Measurements from ENCODE around the gene WASHC4. TPM values are rescaled to one million over a fixed set of nuclear protein-coding genes. Genes with fewer than 3 reads are reported as not detected.

Gene WASHC4
- total RNA-seq, 1 experiment from 2014 or later = 39.1 TPM

DNA sequence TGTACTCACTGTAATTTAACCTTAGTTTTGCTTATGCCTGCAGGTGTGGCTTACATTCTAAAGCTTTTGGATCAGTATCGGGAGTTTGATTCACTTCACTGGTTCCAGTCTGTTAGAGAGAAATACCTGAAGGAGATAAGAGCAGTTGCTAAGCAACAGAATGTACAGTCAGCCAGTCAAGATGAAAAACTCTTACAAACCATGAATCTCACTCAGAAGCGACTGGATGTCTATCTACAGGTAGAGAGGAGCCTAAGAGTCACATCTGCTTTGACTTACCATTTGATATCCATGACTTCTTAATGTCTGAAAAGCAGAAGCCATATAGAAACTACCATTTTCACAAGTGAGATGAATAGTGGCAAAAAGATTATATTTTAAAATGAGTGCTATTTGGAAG lies 56.5 kb downstream of the WASHC4 start:
- H3K4me3 ChIP-seq (ENCODE audit: low read depth, low read length, poor library complexity, severe bottlenecking) = no peak overlapping the region
- no peaks in the 10 kb centered on the region for H3K4me1 ChIP-seq (ENCODE audit: insufficient read depth, low read length, poor library complexity, severe bottlenecking)
- DNase-seq (ENCODE audit: low spot score) = no peak
- peaks cover 47% of the 10 kb centered on the region for H3K36me3 ChIP-seq (ENCODE audit: insufficient read depth, low read length, poor library complexity, severe bottlenecking)
- H3K27me3 ChIP-seq (replicated peaks; ENCODE audit: insufficient read depth, low read depth, low read length, poor library complexity) = no peaks in the 10 kb centered on the region
- ChIA-PET CTCF (no interaction called here), POLR2A (ENCODE audit: low non-redundant PET) (no interaction called here)
- no peak overlapping the region for H3K27ac ChIP-seq (ENCODE audit: low read depth, low read length, poor library complexity, severe bottlenecking)
- BruUV-seq (replicated peaks) = no TSS peak
- TF ChIP-seq EZH2 (IDR thresholded peaks at IDR 0.05; ENCODE audit: borderline replicate concordance, low read depth, low read length, poor library complexity, severe bottlenecking) = no peak
- TF ChIP-seq, protein P1, sequence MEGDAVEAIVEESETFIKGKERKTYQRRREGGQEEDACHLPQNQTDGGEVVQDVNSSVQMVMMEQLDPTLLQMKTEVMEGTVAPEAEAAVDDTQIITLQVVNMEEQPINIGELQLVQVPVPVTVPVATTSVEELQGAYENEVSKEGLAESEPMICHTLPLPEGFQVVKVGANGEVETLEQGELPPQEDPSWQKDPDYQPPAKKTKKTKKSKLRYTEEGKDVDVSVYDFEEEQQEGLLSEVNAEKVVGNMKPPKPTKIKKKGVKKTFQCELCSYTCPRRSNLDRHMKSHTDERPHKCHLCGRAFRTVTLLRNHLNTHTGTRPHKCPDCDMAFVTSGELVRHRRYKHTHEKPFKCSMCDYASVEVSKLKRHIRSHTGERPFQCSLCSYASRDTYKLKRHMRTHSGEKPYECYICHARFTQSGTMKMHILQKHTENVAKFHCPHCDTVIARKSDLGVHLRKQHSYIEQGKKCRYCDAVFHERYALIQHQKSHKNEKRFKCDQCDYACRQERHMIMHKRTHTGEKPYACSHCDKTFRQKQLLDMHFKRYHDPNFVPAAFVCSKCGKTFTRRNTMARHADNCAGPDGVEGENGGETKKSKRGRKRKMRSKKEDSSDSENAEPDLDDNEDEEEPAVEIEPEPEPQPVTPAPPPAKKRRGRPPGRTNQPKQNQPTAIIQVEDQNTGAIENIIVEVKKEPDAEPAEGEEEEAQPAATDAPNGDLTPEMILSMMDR (conservative IDR thresholded peaks at IDR 0.05; ENCODE audit: low read depth, low read length) = no peak
- intact Hi-C loops (cut with micrococcal nuclease; ENCODE audit: unreplicated experiment) = no loop called here
- no peaks in the 10 kb centered on the region for H3K9me3 ChIP-seq (ENCODE audit: low read depth, low read length, poor library complexity, severe bottlenecking)

GRCh38 chr12:105166736-105167135 lies 59.2 kb downstream of the WASHC4 start:
- Histone ChIP-seq H3K36me3 (ENCODE audit: insufficient read depth, low read length, poor library complexity, severe bottlenecking) (peaks cover 39% of the 10 kb centered on the region), H3K27ac (ENCODE audit: low read depth, low read length, poor library complexity, severe bottlenecking) (no peak overlapping the region), H3K27me3 (replicated peaks; ENCODE audit: insufficient read depth, low read depth, low read length, poor library complexity) (no peaks in the 10 kb centered on the region), H3K4me3 (ENCODE audit: low read depth, low read length, poor library complexity, severe bottlenecking) (no peak overlapping the region), H3K9me3 (ENCODE audit: low read depth, low read length, poor library complexity, severe bottlenecking) (no peaks in the 10 kb centered on the region), H3K4me1 (ENCODE audit: insufficient read depth, low read length, poor library complexity, severe bottlenecking) (no peaks in the 10 kb centered on the region)
- no TSS peak for BruUV-seq (replicated peaks)
- TF ChIP-seq EZH2 (IDR thresholded peaks at IDR 0.05; ENCODE audit: borderline replicate concordance, low read depth, low read length, poor library complexity, severe bottlenecking) = no peak
- TF ChIP-seq, protein P1 (conservative IDR thresholded peaks at IDR 0.05; ENCODE audit: low read depth, low read length) = no peak
- intact Hi-C loops (cut with micrococcal nuclease; ENCODE audit: unreplicated experiment) = no loop called here
- POLR2A ChIA-PET (ENCODE audit: low non-redundant PET) = no interaction called here
- DNase-seq (ENCODE audit: low spot score) = no peak
- CTCF ChIA-PET = no interaction called here

DNA sequence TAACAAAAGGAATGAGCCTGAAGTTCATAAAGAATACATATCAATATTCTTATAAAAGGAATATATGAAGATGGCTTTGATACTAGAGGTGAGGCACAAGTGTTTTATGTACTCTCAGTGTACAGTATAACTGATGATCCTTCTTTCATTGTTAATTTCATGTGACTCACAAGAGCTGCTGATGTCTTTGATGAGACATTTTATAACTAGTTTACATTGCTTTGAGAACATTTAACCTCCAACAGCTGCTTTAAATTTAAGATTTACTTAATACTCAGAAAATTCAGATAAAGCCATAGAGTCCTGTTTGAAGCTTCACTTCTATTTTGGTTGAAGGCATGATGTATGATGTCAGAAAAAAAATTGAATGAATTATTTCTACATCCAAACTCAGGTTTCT lies 59.8 kb downstream of the WASHC4 start:
- CTCF ChIA-PET = no interaction called here
- no peaks in the 10 kb centered on the region for H3K27me3 ChIP-seq (replicated peaks; ENCODE audit: insufficient read depth, low read depth, low read length, poor library complexity)
- POLR2A ChIA-PET (ENCODE audit: low non-redundant PET) = no interaction called here
- no peak for DNase-seq (ENCODE audit: low spot score)
- H3K4me3 ChIP-seq (ENCODE audit: low read depth, low read length, poor library complexity, severe bottlenecking) = no peak overlapping the region
- intact Hi-C loops (cut with micrococcal nuclease; ENCODE audit: unreplicated experiment) = no loop called here
- no peaks in the 10 kb centered on the region for H3K4me1 ChIP-seq (ENCODE audit: insufficient read depth, low read length, poor library complexity, severe bottlenecking)
- H3K9me3 ChIP-seq (ENCODE audit: low read depth, low read length, poor library complexity, severe bottlenecking) = no peaks in the 10 kb centered on the region
- H3K36me3 ChIP-seq (ENCODE audit: insufficient read depth, low read length, poor library complexity, severe bottlenecking) = peaks cover 34% of the 10 kb centered on the region
- no TSS peak for BruUV-seq (replicated peaks)
- H3K27ac ChIP-seq (ENCODE audit: low read depth, low read length, poor library complexity, severe bottlenecking) = no peak overlapping the region
- TF ChIP-seq EZH2 (IDR thresholded peaks at IDR 0.05; ENCODE audit: borderline replicate concordance, low read depth, low read length, poor library complexity, severe bottlenecking) = no peak
- TF ChIP-seq, protein P1 (conservative IDR thresholded peaks at IDR 0.05; ENCODE audit: low read depth, low read length) = no peak

Data from A673 (cell line).